ENCODE data around the gene TOGARAM1. TPM values are rescaled to one million over a fixed set of nuclear protein-coding genes. Genes with fewer than 3 reads are reported as not detected.
"Not testable (repeated sequence)": the region's sequence is repeated elsewhere in the genome, so short reads cannot be mapped to it uniquely, and the experiment has no call there.

TOGARAM1 gene
- total and polyA plus RNA-seq, 12 donors, result 3.7 to 25.2 (median 21.8) TPM

- no peak overlapping the region for H3K27ac ChIP-seq
- TF ChIP-seq CTCF (IDR thresholded peaks at IDR 0.05), result no peak
- peaks cover 0 to 71% (median 8%) of the 10 kb centered on the region in 9 donors for H3K36me3 ChIP-seq
- H3K4me1 ChIP-seq, result peaks cover 0 to 18% (median 9%) of the 10 kb centered on the region in 9 donors
- intact Hi-C loops (cut with DNase I), result no loop called here
- DNase-seq (no peak), ATAC-seq (no peak)
- H3K9me3 ChIP-seq, result no peaks in the 10 kb centered on the region
- WGBS, 2 donors, result 93 to 98% methylated on average over 1 of the region's 1 CpG
- no peaks in the 10 kb centered on the region for H3K27me3 ChIP-seq
- no peak overlapping the region for H3K4me3 ChIP-seq
Measured at GRCh38 chr14:45070215-45070614, 108.2 kb downstream of the TOGARAM1 start.

DNA sequence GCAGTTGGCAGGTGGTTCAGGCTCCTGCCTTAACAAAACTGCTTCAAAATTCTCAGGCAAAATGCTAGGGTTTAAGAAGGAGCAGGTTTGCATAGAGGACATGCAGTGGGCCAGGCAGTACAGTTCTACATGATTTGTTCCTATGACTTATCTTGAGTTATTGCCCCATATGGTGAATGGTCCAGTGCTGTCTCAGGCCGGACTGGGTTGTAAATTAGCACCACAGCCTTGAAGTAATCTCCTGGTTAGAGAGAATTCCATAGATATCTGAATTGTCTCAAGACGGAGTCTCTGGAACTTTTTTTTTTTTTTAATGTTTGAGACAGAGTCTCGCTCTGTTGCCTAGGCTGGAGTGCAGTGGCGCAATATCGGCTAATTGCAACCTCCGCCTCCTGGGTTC is 110.1 kb downstream of the TOGARAM1 start:
- intact Hi-C loops (cut with DNase I), result no loop called here
- peaks cover 0 to 4% (median 0%) of the 10 kb centered on the region in 9 donors for H3K4me1 ChIP-seq
- no peak overlapping the region for H3K4me3 ChIP-seq
- no peak for DNase-seq
- H3K27me3 ChIP-seq, result no peaks in the 10 kb centered on the region
- 94 to 95% methylated on average over 6 of the region's 6 CpGs for WGBS, 2 donors
- ATAC-seq, result no peak
- peak overlapping the region in 1 of 10 donors; percentile 9 for H3K27ac ChIP-seq
- no peak for TF ChIP-seq CTCF (IDR thresholded peaks at IDR 0.05)
- no peaks in the 10 kb centered on the region for H3K9me3 ChIP-seq
- H3K36me3 ChIP-seq, result peaks cover 0 to 62% (median 8%) of the 10 kb centered on the region in 9 donors

GRCh38 chr14:45073231-45073879 is 111.4 kb downstream of the TOGARAM1 start:
- 49 to 60% methylated on average over 5 of the region's 5 CpGs for WGBS, 2 donors
- ATAC-seq (peak in 1 of 8 donors; percentile 72), DNase-seq (no peak)
- no peaks in the 10 kb centered on the region for H3K27me3 ChIP-seq
- peak overlapping the region in 3 of 10 donors; percentile 7 to 20 (median 9) for H3K27ac ChIP-seq
- H3K36me3 ChIP-seq, result peaks cover 0 to 58% (median 8%) of the 10 kb centered on the region in 9 donors
- no peak for TF ChIP-seq CTCF (IDR thresholded peaks at IDR 0.05)
- intact Hi-C loops (cut with DNase I), result no loop called here
- H3K4me1 ChIP-seq, result peaks cover 0 to 4% (median 0%) of the 10 kb centered on the region in 9 donors
- no peak overlapping the region for H3K4me3 ChIP-seq
- H3K9me3 ChIP-seq, result no peaks in the 10 kb centered on the region

- peaks cover 0 to 3% (median 0%) of the 10 kb centered on the region in 9 donors for H3K4me1 ChIP-seq
- ATAC-seq (no peak), DNase-seq (no peak)
- no peaks in the 10 kb centered on the region for H3K9me3 ChIP-seq
- WGBS, 2 donors, result 89 to 95% methylated on average over 1 of the region's 1 CpG
- no peak overlapping the region for H3K27ac ChIP-seq
- H3K27me3 ChIP-seq, result no peaks in the 10 kb centered on the region
- intact Hi-C loops (cut with DNase I), result no loop called here
- H3K4me3 ChIP-seq, result no peak overlapping the region
- H3K36me3 ChIP-seq, result peaks cover 0 to 12% (median 0%) of the 10 kb centered on the region in 9 donors
- no peak for TF ChIP-seq CTCF (IDR thresholded peaks at IDR 0.05)
Measured at GRCh38 chr14:45078323-45078722, 116.3 kb downstream of the TOGARAM1 start.

- DNase-seq, H3K27me3 ChIP-seq, H3K27ac ChIP-seq, ATAC-seq, H3K36me3 ChIP-seq, H3K4me3 ChIP-seq, H3K9me3 ChIP-seq: not testable (repeated sequence)
- intact Hi-C loops (cut with DNase I), result loop anchor here in 5 of 10 donors (5.0 to 10.0 kb wide), 3 partner anchors 54 to 118 kb away; partner anchors contain the start of genes KLHL28 (in 4 of the 5), TOGARAM1 (in 4 of the 5), FANCM (in 2 of the 5) and FKBP3 (in 2 of the 5)
- peaks cover 0 to 16% (median 10%) of the 10 kb centered on the region in 9 donors for H3K4me1 ChIP-seq
- 95 to 99% methylated on average over 27 to 40 of the region's 40 CpGs for WGBS, 2 donors
Measured at GRCh38 chr14:45080416-45080968, 118.5 kb downstream of the TOGARAM1 start.

- WGBS, 2 donors, result 94 to 97% methylated on average over 3 of the region's 3 CpGs
- not testable (repeated sequence) for H3K4me3 ChIP-seq, DNase-seq, H3K36me3 ChIP-seq, H3K27ac ChIP-seq, H3K27me3 ChIP-seq, ATAC-seq, H3K9me3 ChIP-seq
- intact Hi-C loops (cut with DNase I), result loop anchor here in 5 of 10 donors (5.0 to 10.0 kb wide), 3 partner anchors 54 to 119 kb away; partner anchors contain the start of genes KLHL28 (in 4 of the 5), TOGARAM1 (in 4 of the 5), FANCM (in 2 of the 5) and FKBP3 (in 2 of the 5)
- peaks cover 0 to 22% (median 16%) of the 10 kb centered on the region in 9 donors for H3K4me1 ChIP-seq
Measured at GRCh38 chr14:45081096-45081495, 119.1 kb downstream of the TOGARAM1 start.
